AG20443 (cell line): ENCODE results near the gene SELENON.

ENCODE experiments used
- DNase-seq: peaks from one replicate; pipeline ENCODE4 v3.0.0; 2012; ENCODE audit warnings: low spot score, mixed read lengths

The SELENON gene

DNA sequence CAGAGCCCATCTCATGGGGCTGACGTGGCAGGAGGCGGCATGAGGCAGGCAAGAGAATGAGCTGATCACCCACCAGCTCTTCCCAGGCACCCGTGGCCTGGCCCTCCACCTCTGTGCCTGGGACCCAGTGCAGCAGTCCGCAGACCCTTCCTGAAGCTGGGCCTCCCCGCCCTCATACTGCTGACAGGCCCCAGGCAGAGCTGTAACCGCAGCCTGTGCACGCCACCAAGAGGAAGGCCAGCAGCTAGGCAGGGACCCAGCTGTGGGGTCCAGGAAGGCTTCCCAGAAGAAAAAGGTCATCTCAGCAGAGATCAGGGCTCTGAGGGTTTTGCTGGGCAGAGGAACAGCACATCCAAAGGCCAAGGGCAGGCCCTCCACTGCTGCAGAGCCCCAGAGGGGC is 9.9 kb downstream of the SELENON start:
- no peak for DNase-seq

DNA sequence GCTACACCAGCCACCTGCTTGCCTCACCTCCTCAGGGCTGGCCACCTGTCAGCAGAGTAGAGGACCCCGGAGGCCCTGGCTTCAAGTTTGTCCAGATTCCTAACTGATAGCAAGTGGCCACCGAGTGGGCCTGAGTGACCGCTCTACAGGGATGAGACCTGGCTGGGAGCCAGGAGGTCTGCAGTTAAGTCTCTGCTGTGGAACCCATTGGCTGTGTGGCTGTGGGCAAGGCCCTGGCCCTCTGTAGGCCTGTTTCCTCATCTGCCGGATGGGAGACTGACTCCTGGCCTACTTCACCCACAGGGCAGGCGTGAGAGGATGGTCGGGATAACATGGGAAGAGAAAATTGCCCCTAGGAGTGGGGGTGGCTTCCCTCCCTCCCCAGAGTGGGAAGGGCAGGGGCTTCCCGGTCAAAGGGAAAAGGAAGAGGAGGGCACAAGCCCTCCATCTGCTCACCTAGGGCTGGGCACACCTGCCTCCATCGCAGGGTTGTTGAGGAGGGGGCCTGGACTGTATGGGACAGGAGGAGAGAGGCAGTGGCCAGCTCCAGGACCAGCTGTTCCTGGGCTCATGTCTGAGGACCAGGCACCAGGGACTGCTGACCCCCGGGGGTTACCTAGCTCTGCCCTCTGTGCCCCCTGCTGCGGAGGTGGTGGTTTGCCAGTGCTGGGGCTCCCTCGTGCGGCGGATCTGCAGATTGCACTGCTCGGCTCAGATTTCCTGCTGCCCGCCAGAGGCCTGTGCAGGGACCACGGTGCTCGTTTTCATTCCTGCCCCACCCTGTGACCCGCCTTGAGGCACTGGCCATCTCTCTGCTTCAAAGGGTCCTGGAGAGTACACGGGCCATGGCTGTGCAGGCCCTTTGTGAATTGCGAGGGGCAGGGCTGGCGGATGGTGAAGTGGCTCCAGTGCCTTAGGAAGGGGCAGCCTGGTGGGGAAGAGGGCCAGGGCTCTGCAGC is 10.6 kb downstream of the SELENON start:
- peak; percentile 86 for DNase-seq

DNA sequence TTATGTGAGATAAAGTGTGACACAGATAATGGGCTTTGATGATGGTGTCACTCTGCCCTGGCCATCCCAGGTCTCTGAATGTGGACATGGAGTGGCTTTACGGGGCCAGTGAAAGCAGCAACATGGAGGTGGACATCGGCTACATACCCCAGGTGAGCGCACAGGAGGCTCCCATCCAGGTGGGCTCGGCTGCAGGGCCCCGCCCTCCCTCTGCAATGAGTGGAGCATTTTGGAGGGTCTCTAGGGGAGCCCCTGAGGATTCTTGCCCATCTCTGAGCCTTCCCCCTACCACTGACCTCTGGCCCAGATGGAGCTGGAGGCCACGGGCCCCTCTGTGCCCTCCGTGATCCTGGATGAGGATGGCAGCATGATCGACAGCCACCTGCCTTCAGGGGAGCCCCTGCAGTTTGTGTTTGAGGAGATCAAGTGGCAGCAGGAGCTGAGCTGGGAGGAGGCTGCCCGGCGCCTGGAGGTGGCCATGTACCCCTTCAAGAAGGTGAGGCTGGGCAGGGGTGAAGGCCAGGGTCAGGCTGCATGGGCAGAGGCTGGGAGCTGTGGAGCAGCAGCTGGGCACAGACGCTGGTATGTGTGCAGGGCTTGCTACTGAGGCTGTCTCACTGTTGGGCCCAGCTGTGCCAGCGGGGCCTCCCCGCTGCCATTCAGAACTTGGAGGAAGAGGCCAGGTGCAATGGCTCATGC is 11.5 kb downstream of the SELENON start:
- no peak for DNase-seq

DNA sequence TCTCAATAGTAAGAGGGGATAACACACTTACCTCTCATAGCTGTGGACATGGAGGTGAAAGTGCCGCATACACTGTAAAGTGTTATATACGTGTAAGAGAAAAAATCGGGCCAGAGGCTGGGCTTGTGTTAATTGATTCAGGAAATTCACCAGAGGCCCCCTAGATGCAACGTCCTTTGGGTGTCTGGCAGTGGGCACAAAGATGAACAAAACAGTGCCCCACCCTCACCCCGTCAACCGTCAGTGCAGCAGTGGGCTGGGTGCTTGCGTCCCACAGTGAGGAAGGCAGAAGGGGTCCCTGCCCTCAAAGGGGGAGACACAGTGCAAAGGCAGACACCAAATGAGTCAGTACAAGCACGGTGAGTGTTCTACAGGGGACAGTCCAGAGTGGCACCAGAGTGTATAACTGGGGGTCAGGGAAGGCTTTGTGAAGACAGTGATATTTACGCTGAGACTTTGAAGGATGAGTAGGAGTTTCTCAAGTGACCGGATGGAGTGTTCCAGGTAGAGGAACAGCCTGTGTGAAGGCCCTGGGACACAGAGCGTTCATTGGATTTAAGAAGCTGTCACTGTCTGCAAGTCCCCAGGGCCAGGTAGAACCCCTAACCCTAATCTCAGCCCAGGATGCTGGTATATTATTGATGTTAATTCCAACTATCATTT is 13.2 kb downstream of the SELENON start:
- DNase-seq: no peak

DNA sequence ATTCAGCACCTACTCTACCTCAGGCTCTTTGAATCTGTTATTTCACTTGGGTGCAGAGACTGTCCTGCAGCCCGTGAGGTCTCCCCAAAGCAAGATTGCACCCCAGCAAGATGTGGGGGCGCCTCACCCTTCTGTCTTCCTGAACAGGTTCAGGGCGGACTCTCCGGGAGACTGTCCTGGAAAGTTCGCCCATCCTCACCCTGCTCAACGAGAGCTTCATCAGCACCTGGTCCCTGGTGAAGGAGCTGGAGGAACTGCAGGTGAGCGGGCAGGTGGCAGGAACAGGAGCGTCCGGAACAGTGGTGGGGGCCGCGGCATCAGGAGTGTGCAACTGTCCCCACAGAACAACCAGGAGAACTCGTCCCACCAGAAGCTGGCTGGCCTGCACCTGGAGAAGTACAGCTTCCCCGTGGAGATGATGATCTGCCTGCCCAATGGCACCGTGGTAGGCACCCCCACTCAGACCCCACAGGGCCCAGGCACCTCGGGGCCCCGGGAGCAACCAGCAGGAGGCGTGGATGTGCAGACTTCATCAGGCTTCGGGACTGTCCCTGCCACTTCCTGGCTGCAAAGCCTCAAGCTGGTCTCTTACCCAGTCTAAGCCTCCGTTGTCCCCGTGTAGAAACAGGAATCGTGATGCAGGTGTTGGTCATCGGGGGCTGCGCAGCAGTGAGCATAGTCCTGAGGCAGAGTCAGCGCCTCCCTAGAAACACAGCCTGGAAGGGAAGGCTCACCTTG is 13.9 kb downstream of the SELENON start:
- DNase-seq: no peak

DNA sequence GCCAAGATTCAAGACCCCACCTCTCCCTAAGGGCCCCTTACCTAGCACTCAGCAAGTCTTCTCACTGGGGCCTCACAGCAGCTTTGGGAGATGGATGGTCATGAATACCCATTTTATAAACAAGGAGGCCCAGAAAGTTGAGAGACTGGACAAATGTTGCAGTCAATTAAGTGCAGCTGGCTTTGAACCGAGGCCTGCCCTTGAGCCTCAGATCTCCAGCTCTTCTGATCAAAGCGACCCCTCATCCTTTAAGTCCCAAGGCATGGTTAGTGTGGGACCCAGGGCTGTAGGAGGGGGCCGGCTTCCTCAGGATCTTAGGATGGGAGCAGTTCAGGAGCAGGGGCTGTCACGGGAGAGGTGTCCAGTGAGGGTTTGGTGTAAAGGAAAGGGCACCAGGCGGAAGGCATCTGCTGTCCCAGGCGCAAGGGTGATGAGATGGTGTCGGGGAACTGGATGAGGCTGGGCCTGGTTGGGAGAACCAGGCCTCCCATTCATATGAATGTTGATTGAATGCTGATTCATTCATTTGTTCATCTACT is 14.6 kb downstream of the SELENON start:
- no peak for DNase-seq

DNA sequence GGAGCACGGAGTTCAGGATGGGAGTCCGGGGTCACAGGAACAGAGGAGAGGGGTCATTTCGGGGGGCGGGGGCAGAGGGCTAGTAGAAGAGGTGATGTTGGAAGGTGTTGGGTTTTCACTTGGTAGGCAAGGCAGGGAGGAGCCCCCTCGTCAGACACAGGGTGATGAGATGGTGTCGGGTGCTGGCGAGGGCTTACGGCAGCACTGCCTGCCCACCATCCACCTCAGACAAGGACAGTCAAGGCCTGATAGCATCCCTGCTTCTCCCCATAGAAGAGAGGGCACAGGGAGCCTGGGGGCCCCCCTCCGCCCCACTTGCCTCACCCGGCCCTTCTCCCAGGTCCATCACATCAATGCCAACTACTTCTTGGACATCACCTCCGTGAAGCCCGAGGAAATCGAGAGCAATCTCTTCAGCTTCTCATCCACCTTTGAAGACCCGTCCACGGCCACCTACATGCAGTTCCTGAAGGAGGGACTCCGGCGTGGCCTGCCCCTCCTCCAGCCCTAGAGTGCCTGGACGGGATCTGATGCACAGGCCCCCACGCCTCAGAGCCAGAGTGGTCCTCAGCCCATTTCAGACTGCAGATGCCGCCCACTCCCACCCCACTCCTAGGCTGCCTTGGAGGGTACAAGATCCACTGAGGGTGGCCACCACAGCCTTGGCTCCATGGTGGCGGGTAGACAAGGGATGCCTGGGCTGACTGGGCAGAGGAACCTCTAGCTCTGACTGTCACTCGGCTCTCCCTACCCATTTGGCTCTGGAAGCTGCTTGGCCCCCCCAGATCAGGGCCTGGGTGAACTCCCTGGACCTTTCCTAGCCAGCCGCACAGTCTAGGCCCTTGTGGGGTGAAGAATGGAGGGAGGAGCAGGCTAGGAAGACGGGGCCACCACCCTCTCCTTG is 15.5 kb downstream of the SELENON start:
- DNase-seq: no peak

DNA sequence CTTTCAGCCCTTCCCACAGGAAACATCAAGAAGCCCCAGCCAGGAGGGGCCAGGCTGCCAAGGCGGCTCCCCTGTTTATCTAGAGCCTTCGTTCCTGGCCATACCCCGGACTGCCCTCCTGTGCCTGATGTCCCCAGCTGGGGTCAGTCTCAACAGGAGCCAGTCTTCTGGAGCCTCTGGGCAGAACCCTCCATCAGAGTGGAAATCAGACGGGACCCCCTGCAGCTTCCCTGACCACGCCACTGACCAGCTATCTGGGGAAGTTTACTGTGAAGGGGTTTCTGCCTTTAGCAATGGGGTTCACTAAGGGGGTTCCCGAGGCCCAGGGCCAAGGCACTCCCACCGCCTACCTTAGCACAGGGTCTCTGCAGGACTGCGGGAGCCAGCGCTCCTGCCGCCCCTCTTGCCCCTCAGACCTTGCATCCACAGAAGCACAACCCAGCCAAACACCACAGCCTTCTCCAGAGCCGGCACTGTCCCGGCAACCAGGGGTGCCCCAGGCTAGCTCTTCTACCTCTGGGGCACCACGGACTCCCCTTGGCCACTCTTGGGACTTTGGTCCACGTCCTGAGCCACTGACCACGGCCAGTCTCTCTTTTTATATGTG is 16.2 kb downstream of the SELENON start:
- no peak for DNase-seq

DNA sequence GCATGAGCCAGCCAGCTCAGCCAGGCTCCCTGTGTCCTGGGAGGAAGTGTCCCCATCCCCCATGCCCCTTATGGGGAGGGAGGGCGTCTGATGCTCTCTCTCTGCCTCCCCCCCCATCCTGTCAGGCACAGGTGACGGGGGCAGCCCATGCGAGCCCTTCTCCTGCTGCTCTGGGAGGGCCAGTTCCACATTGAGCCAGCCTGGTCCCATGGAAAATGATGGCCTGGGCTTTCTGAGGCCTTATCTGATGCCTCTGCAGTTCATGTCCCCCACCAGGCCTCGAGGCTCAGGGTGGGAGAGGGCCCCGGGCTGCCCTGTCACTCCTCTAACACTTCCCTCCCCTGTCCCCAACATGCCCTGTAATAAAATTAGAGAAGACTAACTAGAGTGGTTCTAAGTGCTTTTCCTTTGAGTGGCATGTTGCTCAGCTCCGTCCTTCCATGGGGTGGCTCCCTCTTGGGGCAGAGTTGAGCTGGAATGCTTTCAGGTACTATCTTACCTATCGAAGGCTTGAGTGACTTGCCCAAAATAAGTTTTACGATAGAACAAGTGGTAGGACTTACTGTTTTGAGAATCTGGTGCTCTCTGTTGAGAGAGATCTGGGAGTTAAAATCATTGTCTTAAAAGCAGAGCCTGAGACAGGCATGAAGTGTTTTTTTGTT is 18.0 kb downstream of the SELENON start:
- no peak for DNase-seq

DNA sequence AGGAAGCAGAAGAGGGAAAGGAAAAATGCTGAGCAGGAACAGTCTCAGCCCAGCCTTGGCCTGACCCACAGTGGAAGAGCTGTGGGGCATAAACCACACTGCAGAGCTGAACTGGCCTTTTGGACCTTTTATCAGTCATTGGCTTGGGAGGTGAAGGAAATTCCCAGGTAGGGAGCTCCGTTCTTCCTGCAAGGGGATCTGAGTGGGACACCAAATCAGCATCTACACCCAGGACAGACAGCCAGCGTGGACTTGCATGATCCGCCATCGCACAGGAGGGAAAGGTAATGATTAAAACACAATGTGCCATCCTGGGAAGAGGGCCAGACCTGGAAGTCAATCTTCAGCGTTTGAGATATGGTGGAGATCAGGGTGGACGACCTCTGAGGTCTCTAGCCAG is 18.6 kb downstream of the SELENON start:
- no peak for DNase-seq

DNA sequence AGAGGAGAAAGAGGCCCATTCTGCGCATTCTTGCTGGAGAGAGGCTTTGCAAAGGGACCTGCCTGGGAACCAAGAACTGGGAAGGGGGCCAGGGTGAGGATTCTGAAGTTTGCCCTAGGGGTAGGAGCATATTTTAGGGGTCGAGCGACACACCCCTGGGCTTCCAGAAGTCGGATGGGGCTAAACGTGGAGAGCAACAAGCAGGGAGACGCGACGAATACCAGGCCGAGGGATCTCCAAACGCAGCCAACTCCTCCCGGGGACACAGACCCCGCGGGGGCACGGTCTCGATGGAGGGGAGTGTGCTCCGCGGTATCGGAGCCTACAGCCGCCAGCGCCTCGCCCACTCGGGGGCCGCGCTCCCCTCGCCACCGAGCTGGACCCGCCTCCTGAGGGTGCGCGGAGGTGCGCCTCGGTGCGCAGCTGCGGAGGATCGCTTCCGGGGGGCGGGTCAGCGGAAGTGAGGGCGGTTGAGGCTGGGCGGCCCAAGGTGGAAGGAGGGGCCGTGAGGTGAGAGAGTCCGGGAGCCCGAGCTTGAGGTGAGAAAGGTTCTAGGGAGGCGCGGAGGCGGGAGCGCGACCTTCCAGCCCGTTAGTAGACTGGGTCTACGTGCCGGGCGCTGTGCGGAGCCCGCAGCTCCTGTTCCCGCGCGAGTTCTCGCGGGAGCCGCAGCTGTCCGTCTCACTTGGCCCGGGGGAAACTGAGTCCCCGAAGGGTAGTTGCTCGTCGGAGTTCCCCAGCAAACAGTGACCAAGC is 19.7 kb downstream of the SELENON start, which contains the start of gene MTFR1L:
Gene MTFR1L (plus strand): TSS at position 464 of the 756 bp plus-strand sequence. CDS start 3,151 bp downstream, outside the sequence.
- DNase-seq: peak; percentile 96

DNA sequence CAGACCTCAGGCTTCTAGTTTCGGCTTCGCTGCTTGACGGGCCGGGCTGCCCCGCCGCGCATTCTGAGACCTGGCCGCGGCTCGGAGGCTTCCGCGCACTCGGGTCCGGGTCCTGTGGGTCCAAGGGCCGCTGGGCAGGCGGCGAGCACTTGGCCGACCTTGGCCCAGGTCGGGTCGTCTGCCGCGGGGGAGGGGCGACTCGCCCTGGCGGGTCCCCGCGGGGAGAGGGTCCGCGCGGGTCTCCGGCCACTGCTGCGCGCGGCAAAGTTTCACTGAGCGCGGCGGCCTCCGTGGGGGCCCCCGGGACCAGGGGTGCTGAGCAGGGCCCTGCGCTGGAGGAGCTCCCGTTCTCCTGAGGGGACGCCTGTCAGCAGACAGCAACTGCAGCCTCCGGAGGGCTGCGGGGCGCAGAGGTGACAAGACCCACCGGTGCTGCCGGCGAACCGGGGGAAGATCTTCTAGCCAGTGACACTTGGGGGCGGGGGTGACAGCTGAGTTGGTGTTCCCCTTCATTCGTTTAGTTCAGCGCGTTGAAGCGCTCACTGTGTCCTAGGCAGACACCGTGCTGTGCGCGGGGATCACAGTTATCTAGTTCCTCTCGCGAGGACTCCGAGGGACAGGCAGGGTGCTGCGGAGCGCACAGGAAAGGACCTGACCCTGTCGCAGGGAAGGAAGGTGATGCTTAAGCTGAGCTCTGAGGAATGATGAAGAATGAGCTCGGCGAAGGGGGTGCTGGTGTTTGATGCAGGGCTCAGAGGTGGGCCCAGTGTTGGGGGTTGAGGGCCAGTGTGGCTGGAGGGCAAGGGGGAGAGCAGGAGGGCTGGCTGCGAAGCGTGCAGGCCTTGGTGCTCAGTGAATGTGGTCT is 20.5 kb downstream of the SELENON start:
- peak; percentile 84 for DNase-seq

DNA sequence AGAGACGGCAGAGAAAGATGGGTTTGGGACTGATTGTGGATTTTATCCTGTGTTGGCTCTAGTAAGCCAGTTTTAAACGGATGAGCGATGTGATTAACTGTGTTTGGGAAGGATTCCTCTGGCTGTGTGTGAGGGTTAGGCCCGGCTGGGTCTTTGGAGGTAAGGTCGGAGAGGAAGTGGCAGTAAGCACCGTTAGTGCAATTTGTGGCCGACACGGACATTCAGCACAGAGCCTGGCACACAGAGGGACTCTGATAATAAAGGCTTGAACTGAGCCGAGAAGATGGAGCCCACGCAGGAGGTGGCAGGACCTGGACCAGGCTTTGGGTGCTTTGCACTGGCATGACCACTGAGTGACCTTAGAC is 21.1 kb downstream of the SELENON start:
- no peak for DNase-seq

DNA sequence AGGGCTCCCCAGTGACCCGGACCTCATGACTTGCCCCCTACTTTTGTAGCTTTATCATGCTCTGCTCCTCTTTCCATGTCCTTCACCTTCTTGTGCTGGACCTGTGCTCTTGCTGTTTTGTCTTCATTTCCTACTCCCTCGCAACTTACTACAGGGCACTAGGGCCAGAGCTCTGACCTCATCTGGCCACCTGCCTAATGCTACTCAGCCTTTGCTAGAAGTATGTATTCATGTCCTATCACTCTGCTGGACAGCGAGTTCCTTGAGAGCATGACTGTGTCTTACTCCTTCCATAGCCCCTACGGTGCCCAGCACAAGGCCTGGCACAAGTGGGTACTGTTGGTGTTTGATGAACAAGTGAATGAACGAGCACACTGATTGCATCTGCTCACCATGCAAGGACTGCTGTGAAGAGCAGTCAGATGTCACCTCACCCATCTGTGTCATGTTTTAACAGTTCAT is 21.7 kb downstream of the SELENON start:
- peak; percentile 55 for DNase-seq

DNA sequence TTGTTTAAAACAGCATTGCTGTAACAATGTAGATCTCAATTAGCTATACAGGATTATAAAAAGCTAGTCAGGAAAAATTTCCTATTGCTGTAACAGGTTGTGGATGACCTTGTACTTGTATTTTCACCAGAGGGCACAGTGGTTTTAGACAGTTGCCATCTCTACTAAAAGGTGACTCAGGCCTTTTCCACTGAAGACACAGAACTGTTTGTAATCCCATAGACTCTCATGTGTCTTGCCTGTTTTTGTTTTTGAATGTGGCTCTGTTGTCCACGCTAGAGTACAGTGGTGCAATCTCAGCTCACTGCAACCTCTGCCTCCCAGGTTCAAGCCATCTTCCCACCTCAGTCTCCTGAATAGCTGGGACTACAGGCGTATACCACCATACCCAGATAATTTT is 25.6 kb downstream of the SELENON start:
- DNase-seq: no peak

DNA sequence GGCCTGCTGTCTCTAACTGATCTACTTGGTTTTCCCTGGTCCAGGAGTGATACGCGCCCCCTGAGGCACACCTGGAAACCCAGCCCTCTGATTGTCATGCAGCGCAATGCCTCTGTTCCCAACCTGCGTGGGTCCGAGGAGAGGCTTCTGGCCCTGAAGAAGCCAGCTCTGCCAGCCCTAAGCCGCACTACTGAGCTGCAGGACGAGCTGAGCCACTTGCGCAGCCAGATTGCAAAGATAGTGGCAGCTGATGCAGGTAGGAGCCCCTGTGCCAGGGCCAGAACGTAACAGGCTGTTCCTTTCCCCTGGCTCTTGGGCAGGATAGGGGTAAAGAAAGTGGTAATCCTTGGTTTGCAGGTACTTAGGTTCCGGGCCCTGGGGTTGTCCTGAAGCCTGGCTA is 26.6 kb downstream of the SELENON start:
- DNase-seq: no peak

DNA sequence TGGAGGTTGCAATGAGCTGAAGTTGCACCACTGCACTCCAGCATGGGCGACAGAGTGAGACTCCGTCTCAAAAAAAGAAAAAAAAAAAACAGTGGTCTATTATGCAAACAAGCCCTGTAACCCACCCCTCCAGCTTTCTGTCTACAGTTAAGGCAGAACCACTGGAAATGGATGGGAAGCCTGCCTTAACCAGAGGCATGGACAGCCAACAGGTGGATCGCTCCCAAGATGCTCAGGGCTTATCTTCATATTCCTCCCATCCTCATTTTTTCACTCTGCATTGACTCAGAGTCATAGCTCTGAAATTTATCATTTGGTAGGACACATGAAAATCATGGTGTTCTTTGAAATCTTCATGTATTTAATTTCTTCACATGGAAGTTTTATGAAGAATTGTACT is 28.5 kb downstream of the SELENON start:
- DNase-seq: no peak

DNA sequence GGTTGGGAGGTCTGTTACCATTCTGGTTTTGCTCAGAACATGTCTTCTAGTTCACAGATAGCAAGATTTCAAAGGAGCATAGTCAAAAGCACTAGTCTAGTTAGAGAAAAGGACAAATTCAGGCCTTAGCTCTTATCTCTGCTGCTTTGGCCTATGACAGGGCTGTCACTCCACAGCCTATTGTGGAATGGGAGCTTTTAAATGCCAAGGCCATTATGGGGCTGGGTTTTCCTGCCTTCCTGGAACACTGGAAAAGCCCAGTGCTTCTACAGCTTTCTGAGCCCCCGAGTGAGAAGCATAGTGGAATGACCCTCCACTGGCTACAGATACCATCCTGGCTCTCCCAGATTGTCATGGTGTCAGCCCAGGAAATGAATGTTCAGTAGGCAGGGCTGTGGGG is 29.1 kb downstream of the SELENON start:
- no peak for DNase-seq
